ENCODE results near the gene DIPK1B.

DIPK1B gene

DNA sequence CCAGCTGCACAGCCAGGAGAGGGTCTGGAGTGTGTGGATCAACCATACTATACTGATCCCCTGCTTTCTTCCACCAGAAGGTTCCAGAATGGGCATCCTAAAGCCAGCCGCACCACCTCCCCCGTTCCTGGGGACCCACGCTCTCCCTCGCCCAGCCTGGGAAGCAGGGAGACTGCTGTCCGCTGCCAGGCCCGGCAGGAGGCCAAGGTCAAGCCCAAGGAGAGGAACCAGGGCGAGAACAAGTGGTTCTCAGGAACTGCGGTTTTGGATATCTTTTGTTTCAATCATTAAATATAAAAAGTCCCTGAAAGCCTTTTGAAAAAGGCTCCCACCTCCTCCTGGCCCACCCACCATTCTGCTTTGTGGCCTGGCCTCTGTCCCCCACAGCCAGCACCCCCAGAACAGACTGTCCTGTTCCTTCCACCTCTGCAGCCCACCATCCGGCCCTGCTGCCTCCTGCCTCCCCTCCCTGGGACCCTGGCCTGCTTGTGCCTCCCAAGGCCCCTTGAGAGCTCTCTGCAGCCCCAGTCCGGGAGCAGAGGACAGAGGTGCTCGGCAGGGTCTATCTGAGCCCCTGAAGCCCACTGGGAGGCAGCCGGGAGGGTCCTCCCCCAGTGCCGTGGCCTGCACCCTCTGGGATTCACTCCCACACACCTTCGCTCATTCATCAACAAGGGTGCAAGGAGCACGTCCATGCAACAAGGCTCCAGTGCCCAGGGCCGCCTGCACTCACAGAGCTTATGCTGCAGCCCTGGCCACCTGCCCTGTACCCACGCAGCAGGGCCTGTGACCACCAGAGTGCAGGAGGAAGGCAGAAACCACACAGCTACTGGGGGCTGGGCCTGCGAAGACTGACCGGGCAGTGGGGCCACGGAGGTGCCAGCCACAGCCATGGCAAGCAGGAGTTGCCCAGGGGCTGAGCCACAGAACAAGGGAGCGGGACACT lies 36.6 kb downstream of the DIPK1B start:
- DNase-seq (ENCODE audit: low read depth): no peak
- TF ChIP-seq, protein P1, sequence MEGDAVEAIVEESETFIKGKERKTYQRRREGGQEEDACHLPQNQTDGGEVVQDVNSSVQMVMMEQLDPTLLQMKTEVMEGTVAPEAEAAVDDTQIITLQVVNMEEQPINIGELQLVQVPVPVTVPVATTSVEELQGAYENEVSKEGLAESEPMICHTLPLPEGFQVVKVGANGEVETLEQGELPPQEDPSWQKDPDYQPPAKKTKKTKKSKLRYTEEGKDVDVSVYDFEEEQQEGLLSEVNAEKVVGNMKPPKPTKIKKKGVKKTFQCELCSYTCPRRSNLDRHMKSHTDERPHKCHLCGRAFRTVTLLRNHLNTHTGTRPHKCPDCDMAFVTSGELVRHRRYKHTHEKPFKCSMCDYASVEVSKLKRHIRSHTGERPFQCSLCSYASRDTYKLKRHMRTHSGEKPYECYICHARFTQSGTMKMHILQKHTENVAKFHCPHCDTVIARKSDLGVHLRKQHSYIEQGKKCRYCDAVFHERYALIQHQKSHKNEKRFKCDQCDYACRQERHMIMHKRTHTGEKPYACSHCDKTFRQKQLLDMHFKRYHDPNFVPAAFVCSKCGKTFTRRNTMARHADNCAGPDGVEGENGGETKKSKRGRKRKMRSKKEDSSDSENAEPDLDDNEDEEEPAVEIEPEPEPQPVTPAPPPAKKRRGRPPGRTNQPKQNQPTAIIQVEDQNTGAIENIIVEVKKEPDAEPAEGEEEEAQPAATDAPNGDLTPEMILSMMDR (IDR thresholded peaks at IDR 0.05; ENCODE audit: low read depth, low read length, missing control alignments): no peak
- H3K4me3 ChIP-seq (ENCODE audit: low read depth, low read length): no peak overlapping the region

DNA sequence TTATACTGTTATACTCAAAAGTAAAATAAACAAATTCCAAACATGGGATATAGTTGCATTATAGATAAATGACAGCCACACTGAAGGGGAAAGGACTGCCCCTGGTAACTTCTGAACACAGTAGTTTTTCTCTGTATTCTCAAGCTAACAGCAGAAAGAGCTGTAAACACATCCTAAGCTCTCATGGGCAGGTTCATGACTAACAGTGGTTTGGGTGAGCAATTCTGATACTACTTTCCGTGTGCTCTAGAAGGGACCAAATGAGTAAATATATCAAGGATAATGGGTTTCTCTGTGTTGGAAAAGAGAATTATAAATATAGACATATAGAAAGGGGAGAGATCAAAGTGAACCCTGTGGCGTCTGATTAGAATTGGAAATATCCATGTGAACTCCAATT lies 38.2 kb downstream of the DIPK1B start:
- DNase-seq (ENCODE audit: low read depth): no peak
- TF ChIP-seq, protein P1 (IDR thresholded peaks at IDR 0.05; ENCODE audit: low read depth, low read length, missing control alignments): no peak
- H3K4me3 ChIP-seq (ENCODE audit: low read depth, low read length): no peak overlapping the region

DNA sequence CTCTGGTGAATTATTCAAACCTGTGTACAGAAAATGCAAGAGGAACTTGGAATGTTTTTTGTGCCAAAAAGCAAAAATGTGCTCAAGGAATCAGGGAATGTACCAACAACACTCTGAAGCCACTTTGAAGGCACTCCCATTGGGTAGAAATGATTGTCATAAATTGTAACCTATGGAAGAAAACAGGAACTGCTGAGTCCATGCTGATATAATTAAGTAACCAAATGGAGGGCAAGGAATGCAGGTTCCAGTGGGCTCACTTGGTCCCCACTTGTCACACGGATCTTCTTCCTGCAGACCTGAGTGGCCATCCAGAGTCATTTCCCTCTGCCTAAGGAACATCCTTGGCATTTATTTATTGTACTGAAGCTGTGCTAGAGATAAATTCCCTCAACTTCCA lies 38.9 kb downstream of the DIPK1B start:
- DNase-seq (ENCODE audit: low read depth): no peak
- no peak overlapping the region for H3K4me3 ChIP-seq (ENCODE audit: low read depth, low read length)
- TF ChIP-seq, protein P1 (IDR thresholded peaks at IDR 0.05; ENCODE audit: low read depth, low read length, missing control alignments): no peak

DNA sequence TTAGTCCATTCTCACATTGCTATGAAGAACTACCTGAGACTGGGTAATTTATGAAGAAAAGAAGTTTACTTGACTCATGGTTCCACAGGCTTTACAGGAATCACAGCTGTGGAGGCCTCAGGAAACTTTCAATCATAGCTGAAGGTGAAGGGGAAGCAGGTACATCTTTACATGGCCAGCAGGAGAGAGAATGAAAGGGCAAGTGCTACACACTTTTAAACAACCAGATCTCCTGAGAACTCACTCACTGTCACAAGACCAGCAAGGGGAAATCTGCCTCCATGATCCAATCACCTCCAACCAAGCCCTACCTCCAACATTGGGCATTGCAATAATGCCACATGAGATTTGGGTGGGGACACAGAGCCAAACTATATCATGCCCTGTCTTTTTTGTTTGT lies 39.4 kb downstream of the DIPK1B start:
- no peak for DNase-seq (ENCODE audit: low read depth)
- no peak overlapping the region for H3K4me3 ChIP-seq (ENCODE audit: low read depth, low read length)
- TF ChIP-seq, protein P1 (IDR thresholded peaks at IDR 0.05; ENCODE audit: low read depth, low read length, missing control alignments): no peak

DNA sequence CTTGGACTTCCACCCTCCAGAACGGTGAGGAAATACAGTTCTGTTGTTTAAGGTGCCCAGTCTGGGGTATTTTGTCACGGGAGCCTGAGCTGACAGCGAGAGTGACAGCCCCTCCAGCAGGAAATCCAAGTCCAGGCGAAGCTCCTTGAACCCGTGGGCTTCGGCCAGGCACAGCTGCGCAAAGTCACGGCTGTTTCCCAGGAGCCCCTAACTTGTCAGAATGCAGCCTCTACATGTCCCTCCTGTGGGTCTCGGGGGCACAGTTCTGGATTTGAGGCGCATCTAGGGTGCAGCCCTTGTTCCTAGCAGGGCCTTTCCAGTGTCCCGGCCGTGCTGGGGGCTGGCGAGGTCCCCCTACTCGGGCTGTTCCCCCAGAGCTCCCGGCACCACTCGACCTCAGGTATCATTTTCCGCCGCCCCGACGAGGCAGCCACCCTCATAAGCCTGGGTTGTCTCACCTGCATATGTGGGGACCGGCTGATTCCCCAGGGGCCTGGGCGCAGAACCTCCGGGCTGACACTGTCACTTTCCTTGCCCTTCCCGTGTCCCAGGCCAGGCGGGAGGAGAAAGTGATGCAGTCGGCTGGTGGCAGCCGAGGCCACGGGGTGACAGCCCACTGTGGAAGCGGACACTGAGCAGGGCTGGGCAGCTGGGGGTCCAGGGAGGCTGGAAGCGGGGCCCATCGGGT lies 41.1 kb downstream of the DIPK1B start:
- TF ChIP-seq, protein P1 (IDR thresholded peaks at IDR 0.05; ENCODE audit: low read depth, low read length, missing control alignments): no peak
- H3K4me3 ChIP-seq (ENCODE audit: low read depth, low read length): no peak overlapping the region
- DNase-seq (ENCODE audit: low read depth): no peak

DNA sequence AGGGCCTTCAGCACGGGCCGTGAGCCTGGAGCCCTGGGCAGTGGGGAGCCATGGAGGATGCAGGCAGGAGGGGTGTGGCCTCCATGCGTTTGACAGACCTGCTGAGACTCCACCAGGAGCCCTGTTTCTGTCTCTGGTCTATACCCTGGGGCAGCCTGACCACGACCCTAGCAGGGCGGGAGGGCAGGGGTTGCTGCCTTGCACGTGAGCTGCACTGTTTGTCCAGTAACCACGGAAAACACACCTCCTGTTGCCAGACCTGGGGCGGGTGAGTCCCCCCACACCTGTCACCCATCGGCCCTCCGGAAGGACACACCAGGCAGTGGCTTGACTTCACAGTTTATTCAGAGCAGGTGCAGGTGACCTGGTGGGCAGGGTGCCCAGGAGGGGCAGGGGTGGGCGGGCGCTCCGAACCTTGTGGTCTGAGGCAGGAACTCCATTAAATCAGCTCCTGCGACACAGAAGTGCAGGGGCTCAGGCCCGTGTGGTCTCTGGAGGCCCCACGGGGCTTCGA lies 41.7 kb downstream of the DIPK1B start:
- no peak overlapping the region for H3K4me3 ChIP-seq (ENCODE audit: low read depth, low read length)
- TF ChIP-seq, protein P1 (IDR thresholded peaks at IDR 0.05; ENCODE audit: low read depth, low read length, missing control alignments): no peak
- no peak for DNase-seq (ENCODE audit: low read depth)
